ENCODE measurements around the gene AGPAT4.

DNA sequence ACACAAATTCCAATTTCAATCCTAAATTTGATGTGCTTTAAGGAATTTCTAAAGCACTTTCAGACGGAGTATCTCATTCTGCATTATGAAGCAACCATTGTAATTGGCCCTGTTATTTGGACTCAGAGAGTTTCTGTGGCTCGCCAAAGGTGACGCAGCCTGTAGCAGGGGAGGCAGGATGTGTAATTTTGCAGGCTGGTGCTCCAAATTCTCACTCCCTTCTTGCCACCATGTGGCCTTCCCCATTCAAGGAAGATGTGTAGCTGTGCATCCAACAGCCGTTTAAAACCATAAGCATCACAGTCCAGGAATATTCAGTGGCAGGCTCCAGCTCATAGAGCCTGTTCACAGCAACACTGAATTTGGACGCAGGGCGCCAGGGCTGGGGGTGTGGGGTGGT lies 45.8 kb downstream of the AGPAT4 start:
- TF ChIP-seq, protein P1, sequence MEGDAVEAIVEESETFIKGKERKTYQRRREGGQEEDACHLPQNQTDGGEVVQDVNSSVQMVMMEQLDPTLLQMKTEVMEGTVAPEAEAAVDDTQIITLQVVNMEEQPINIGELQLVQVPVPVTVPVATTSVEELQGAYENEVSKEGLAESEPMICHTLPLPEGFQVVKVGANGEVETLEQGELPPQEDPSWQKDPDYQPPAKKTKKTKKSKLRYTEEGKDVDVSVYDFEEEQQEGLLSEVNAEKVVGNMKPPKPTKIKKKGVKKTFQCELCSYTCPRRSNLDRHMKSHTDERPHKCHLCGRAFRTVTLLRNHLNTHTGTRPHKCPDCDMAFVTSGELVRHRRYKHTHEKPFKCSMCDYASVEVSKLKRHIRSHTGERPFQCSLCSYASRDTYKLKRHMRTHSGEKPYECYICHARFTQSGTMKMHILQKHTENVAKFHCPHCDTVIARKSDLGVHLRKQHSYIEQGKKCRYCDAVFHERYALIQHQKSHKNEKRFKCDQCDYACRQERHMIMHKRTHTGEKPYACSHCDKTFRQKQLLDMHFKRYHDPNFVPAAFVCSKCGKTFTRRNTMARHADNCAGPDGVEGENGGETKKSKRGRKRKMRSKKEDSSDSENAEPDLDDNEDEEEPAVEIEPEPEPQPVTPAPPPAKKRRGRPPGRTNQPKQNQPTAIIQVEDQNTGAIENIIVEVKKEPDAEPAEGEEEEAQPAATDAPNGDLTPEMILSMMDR (IDR thresholded peaks at IDR 0.05) = no peak
- TF ChIP-seq POLR2A (IDR thresholded peaks at IDR 0.05) = no peak
